HepG2 (cell line): ENCODE results near the gene ADRA2B. TPM values are rescaled to one million over a fixed set of nuclear protein-coding genes. Genes with fewer than 3 reads are reported as not detected.

ENCODE experiments used
- ATAC-seq: fragments of 200-7000 bp; cut with Tn5 transposase; 3 replicates; pipeline ENCODE4 v1.9.1; 2020; ENCODE audit warnings: mild to moderate bottlenecking, moderate library complexity
- BruUV-seq: library from RNA; stranded (reverse); fragments of 400-500 nt; replicated peaks from 2 replicates; lab custom pipeline; 2021; lab: Mats Ljungman, UMichigan
- CTCF ChIA-PET: fragments of 300-600 bp; formaldehyde crosslinking; extraction: SDS; loops from one replicate; lab custom pipeline; 2021; ENCODE audit warnings: low total read pairs, inconsistent platforms, low intra/inter-chr PET ratio; lab: Yijun Ruan, JAX
- POLR2A ChIA-PET: fragments of 350-600 bp; sonication (Branson Sonifier 250); formaldehyde crosslinking; loops from one replicate; lab custom pipeline; 2020; ENCODE audit warnings: antibody characterized with exemption, inconsistent platforms; lab: Yijun Ruan, JAX
- DNase-seq: peaks from one replicate; pipeline ENCODE4 v3.0.0-alpha.2; 2015; ENCODE audit warnings: low spot score
- FAIRE-seq: peaks from 3 replicates; lab custom pipeline; 2011; peaks lifted over from hg19 to GRCh38; lab: Jason Lieb, UNC
- H2AFZ ChIP-seq: one replicate; pipeline ENCODE4 v1.6.1; 2011; ENCODE audit warnings: low read length, inconsistent platforms
- H3K27ac ChIP-seq: fragments of 300-600 bp; 3 replicates; pipeline ENCODE4 v1.8.0; 2011; ENCODE audit warnings: mixed run types, mild to moderate bottlenecking, mixed read lengths, low read length, inconsistent platforms; ENCODE audit not compliant: insufficient read depth; ENCODE audit errors: extremely low read length
- H3K27me3 ChIP-seq, 2 experiments: fragments of 200-600 bp in 1 of 2; 2 replicates in 1 of 2; 3 replicates in 1 of 2; pipeline versions ENCODE4 v1.6.0 to v1.8.0; 2011; ENCODE audit warnings: low read length in 2 of 2, mild to moderate bottlenecking in 2 of 2, moderate library complexity in 2 of 2, inconsistent platforms in 1 of 2; ENCODE audit not compliant: insufficient read depth in 2 of 2, control insufficient read depth in 1 of 2
- H3K36me3 ChIP-seq, 2 experiments: fragments of 200-600 bp in 1 of 2; replicated peaks in 1 of 2; 2 replicates in 1 of 2; 3 replicates in 1 of 2; pipeline versions ENCODE4 v1.5.1 to v1.8.0; 2011; ENCODE audit warnings: low read length in 2 of 2, inconsistent platforms in 1 of 2; ENCODE audit not compliant: insufficient read depth in 2 of 2, control insufficient read depth in 1 of 2
- H3K4me1 ChIP-seq: 2 replicates; pipeline ENCODE4 v1.5.1; 2012; ENCODE audit warnings: low read length, inconsistent platforms; ENCODE audit not compliant: insufficient read depth
- H3K4me2 ChIP-seq: 2 replicates; pipeline ENCODE4 v1.6.0; 2011; ENCODE audit warnings: low read depth, low read length, inconsistent platforms
- H3K4me3 ChIP-seq, 3 experiments: fragments of 200-600 bp in 1 of 3; sonication (generic), shearing (Covaris generic) in 1 of 3; replicated peaks in 1 of 3; 2 replicates each; pipeline ENCODE4 v1.5.1; 2011 to 2016; ENCODE audit warnings: low read length in 3 of 3, inconsistent platforms in 2 of 3, low read depth in 2 of 3, mild to moderate bottlenecking in 2 of 3, control low read depth in 1 of 3, mixed read lengths in 1 of 3; ENCODE audit not compliant: insufficient read depth in 1 of 3
- H3K79me2 ChIP-seq: one replicate; pipeline ENCODE4 v1.6.1; 2011; ENCODE audit warnings: low read length, inconsistent platforms; ENCODE audit not compliant: insufficient read depth
- H3K9ac ChIP-seq: 2 replicates; pipeline ENCODE4 v1.6.0; 2011; ENCODE audit warnings: mild to moderate bottlenecking, low read depth, low read length, inconsistent platforms; ENCODE audit not compliant: insufficient read depth
- H3K9me3 ChIP-seq: 2 replicates; pipeline ENCODE4 v1.5.1; 2012; ENCODE audit warnings: mild to moderate bottlenecking, low read length
- H4K20me1 ChIP-seq: 2 replicates; pipeline ENCODE4 v1.6.0; 2011; ENCODE audit warnings: inconsistent platforms, mild to moderate bottlenecking, low read length, moderate library complexity; ENCODE audit not compliant: insufficient read depth
- CHD2 ChIP-seq: IDR thresholded peaks from 2 replicates; pipeline ENCODE4 v1.6.1; 2011; ENCODE audit warnings: low read depth, low read length, improper control_type of control experiment
- ERF ChIP-seq: IDR thresholded peaks from 2 replicates; pipeline ENCODE4 v1.6.1; 2018; ENCODE audit warnings: missing biosample characterization, missing genetic modification reagents
- MIER2 ChIP-seq: IDR thresholded peaks from 2 replicates; pipeline ENCODE4 v1.6.1; 2016; ENCODE audit warnings: missing biosample characterization, missing genetic modification reagents
- SYNCRIP ChIP-seq: fragments of 200-400 bp; formaldehyde crosslinking; IDR thresholded peaks from 2 replicates; pipeline ENCODE4 v1.6.1; 2018; ENCODE audit warnings: mild to moderate bottlenecking, low read depth, low read length; ENCODE audit not compliant: insufficient read depth
- TERF1 ChIP-seq: sonication (generic); formaldehyde crosslinking; IDR thresholded peaks from 2 replicates; pipeline ENCODE4 v1.8.0; 2022; ENCODE audit warnings: mild to moderate bottlenecking, missing genetic modification reagents, moderate library complexity
- TOE1 ChIP-seq: sonication (generic); formaldehyde crosslinking; IDR thresholded peaks from 2 replicates; pipeline ENCODE4 v1.4.0; 2020; ENCODE audit warnings: mild to moderate bottlenecking, missing genetic modification reagents
- ZKSCAN1 ChIP-seq: fragments of 150-350 bp; IDR thresholded peaks from 2 replicates; pipeline ENCODE4 v1.6.1; 2014; ENCODE audit warnings: low read length
- ZNF280D ChIP-seq: sonication (generic); formaldehyde crosslinking; IDR thresholded peaks from 2 replicates; pipeline ENCODE4 v1.5.1; 2020; ENCODE audit warnings: mild to moderate bottlenecking, missing genetic modification reagents
- ZNF557 ChIP-seq: sonication (generic); formaldehyde crosslinking; IDR thresholded peaks from 2 replicates; pipeline ENCODE4 v1.4.0; 2020; ENCODE audit warnings: missing genetic modification reagents
- ZNF703 ChIP-seq: sonication (generic); formaldehyde crosslinking; IDR thresholded peaks from 2 replicates; pipeline ENCODE4 v1.5.1; 2020; ENCODE audit warnings: missing genetic modification reagents, mild to moderate bottlenecking, moderate library complexity, borderline replicate concordance
- ZNF784 ChIP-seq: sonication (generic); formaldehyde crosslinking; IDR thresholded peaks from 2 replicates; pipeline ENCODE4 v1.5.1; 2020; ENCODE audit warnings: missing genetic modification reagents, mild to moderate bottlenecking, borderline replicate concordance
- WGBS: methylation state at CpG from one replicate; pipeline ENCODE4 v1.1.6; 2017; ENCODE audit warnings: low lambda C conversion rate; 5-methylcytosine and 5-hydroxymethylcytosine counted together
- in situ Hi-C: cut with HindIII; loops from 2 replicates; pipeline ENCODE4 v1.10.0; 2017; ENCODE audit warnings: low pct_unique_long_range_greater_than_20kb; ENCODE audit not compliant: extremely low pct_ligation_motif_present
- intact Hi-C: fragments of 100-400 bp; cut with micrococcal nuclease; formaldehyde crosslinking; loops from one replicate; pipeline ENCODE4 v1.10.0; 2022; ENCODE audit not compliant: unreplicated experiment
- polyA plus RNA-seq, 8 experiments: library from polyadenylated mRNA; depleted of rRNA in 3 of 8; stranded (reverse) in 7 of 8; unstranded in 1 of 8; fragments of >200 nt; fragmentation: Illumina TruSeq in 4 of 8; extraction: Trizol in 4 of 8; gene quantifications; 2 replicates each; pipeline versions ENCODE4 v1.2.1 to v1.2.3, GENCODE V29; 2011 to 2016; ENCODE audit warnings: low read depth in 4 of 8, missing spikeins in 1 of 8, mixed read lengths in 1 of 8; ENCODE audit not compliant: insufficient read depth in 1 of 8
- total RNA-seq, 5 experiments: library from RNA; depleted of rRNA; stranded (reverse); fragments of >200 nt; fragmentation: Illumina TruSeq; extraction: Trizol; gene quantifications; 2 replicates each; pipeline ENCODE4 v1.2.3, GENCODE V29; 2016; ENCODE audit warnings: low read depth in 1 of 5
- TF ChIP-seq, protein P1 (sequence below): sonication (generic); formaldehyde crosslinking; conservative IDR thresholded peaks from 2 replicates; pipeline ENCODE4 v1.8.0; 2022; ENCODE audit warnings: mild to moderate bottlenecking, moderate library complexity, missing genetic modification reagents
- TF ChIP-seq, protein P2 (sequence below): sonication (generic); formaldehyde crosslinking; conservative IDR thresholded peaks from 2 replicates; pipeline ENCODE4 v1.4.0; 2020; ENCODE audit warnings: mild to moderate bottlenecking, missing genetic modification reagents, moderate library complexity

ADRA2B gene
- total and polyA plus RNA-seq, 2 of the 13 experiments (the other 11 are each of a cell fraction or from before 2014, with no cell fraction given), result not detected

DNA sequence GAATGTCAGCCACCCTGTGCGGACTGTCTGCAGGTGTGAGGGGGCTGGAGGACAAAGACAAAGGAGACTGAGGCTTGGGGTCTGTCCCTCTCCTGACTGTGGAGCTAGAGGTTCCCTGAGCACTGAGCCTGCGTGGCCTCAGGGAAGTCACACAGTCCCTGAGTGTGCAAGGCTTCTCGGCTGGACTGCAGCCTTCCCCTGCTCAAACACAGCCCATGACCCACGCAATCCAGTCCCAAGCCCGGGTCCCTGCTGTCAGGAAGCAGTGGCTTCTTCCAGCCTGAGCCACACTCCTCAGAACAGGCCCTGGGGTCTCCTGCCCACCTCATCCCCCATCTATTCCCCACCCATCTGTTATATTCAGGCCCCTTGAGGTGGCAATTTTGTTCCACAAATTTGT is 19.2 kb upstream of the ADRA2B start (continued):
- TF ChIP-seq, protein P1, sequence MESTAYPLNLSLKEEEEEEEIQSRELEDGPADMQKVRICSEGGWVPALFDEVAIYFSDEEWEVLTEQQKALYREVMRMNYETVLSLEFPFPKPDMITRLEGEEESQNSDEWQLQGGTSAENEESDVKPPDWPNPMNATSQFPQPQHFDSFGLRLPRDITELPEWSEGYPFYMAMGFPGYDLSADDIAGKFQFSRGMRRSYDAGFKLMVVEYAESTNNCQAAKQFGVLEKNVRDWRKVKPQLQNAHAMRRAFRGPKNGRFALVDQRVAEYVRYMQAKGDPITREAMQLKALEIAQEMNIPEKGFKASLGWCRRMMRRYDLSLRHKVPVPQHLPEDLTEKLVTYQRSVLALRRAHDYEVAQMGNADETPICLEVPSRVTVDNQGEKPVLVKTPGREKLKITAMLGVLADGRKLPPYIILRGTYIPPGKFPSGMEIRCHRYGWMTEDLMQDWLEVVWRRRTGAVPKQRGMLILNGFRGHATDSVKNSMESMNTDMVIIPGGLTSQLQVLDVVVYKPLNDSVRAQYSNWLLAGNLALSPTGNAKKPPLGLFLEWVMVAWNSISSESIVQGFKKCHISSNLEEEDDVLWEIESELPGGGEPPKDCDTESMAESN, result no peak
- no peak for TF ChIP-seq MIER2 (CRISPR knock-in tag)
- no peak for TF ChIP-seq ERF (CRISPR knock-in tag)

GRCh38 chr2:96135171-96135570 is 18.8 kb upstream of the ADRA2B start:
- no peak for DNase-seq
- in situ Hi-C loops (loop anchor here (25.0 kb wide), 1 partner anchor 377 kb away; the partner anchor contains the start of gene NEURL3), intact Hi-C loops (no loop called here)
- no peak for FAIRE-seq
- Histone ChIP-seq H3K4me1 (no peaks in the 10 kb centered on the region), H3K36me3 (no peaks in the 10 kb centered on the region), H3K27me3 (peaks cover 29 to 78% of the 10 kb centered on the region in 2 experiments), H2AFZ (no peak overlapping the region), H3K4me3 (no peak overlapping the region), H3K9me3 (no peaks in the 10 kb centered on the region), H4K20me1 (no peaks in the 10 kb centered on the region), H3K9ac (no peak overlapping the region), H3K27ac (no peak overlapping the region), H3K79me2 (no peaks in the 10 kb centered on the region), H3K4me2 (no peak overlapping the region)
- WGBS, result 20% methylated on average over 9 of the region's 9 CpGs
- POLR2A ChIA-PET, result no interaction called here
- ATAC-seq, result no peak
- no TSS peak for BruUV-seq
- CTCF ChIA-PET, result no interaction called here
- no peak for TF ChIP-seq ZNF557 (CRISPR knock-in tag)
- TF ChIP-seq TOE1 (CRISPR knock-in tag), result no peak
- TF ChIP-seq TERF1, result no peak
- TF ChIP-seq, protein P2, sequence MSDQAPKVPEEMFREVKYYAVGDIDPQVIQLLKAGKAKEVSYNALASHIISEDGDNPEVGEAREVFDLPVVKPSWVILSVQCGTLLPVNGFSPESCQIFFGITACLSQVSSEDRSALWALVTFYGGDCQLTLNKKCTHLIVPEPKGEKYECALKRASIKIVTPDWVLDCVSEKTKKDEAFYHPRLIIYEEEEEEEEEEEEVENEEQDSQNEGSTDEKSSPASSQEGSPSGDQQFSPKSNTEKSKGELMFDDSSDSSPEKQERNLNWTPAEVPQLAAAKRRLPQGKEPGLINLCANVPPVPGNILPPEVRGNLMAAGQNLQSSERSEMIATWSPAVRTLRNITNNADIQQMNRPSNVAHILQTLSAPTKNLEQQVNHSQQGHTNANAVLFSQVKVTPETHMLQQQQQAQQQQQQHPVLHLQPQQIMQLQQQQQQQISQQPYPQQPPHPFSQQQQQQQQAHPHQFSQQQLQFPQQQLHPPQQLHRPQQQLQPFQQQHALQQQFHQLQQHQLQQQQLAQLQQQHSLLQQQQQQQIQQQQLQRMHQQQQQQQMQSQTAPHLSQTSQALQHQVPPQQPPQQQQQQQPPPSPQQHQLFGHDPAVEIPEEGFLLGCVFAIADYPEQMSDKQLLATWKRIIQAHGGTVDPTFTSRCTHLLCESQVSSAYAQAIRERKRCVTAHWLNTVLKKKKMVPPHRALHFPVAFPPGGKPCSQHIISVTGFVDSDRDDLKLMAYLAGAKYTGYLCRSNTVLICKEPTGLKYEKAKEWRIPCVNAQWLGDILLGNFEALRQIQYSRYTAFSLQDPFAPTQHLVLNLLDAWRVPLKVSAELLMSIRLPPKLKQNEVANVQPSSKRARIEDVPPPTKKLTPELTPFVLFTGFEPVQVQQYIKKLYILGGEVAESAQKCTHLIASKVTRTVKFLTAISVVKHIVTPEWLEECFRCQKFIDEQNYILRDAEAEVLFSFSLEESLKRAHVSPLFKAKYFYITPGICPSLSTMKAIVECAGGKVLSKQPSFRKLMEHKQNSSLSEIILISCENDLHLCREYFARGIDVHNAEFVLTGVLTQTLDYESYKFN (CRISPR knock-in tag), result no peak
- no peak for TF ChIP-seq ZNF784 (CRISPR knock-in tag)
- TF ChIP-seq ZNF280D (CRISPR knock-in tag), result no peak
- TF ChIP-seq SYNCRIP, result no peak
- no peak for TF ChIP-seq ZNF703
- TF ChIP-seq CHD2, result no peak
- no peak for TF ChIP-seq ZKSCAN1
